Measurements from ENCODE around the gene TXNRD2.

TXNRD2 gene

GRCh38 chr22:19979712-19980493 lies 38.3 kb upstream of the TXNRD2 start:
- no peak overlapping the region for H3K4me3 ChIP-seq (ENCODE audit: control insufficient read depth, low read depth, low read length)
- no peak for DNase-seq (ENCODE audit: low read depth)
- TF ChIP-seq CTCF (conservative IDR thresholded peaks at IDR 0.05; ENCODE audit: control insufficient read depth, insufficient read depth, low read depth, low read length), result no peak

- no peak for TF ChIP-seq CTCF (conservative IDR thresholded peaks at IDR 0.05; ENCODE audit: control insufficient read depth, insufficient read depth, low read depth, low read length)
- H3K4me3 ChIP-seq (ENCODE audit: control insufficient read depth, low read depth, low read length), result no peak overlapping the region
- DNase-seq (ENCODE audit: low read depth), result no peak
Observed at GRCh38 chr22:19978748-19979147, 37.1 kb upstream of the TXNRD2 start.

GRCh38 chr22:19977296-19978243 lies 36.0 kb upstream of the TXNRD2 start:
- no peak for TF ChIP-seq CTCF (conservative IDR thresholded peaks at IDR 0.05; ENCODE audit: control insufficient read depth, insufficient read depth, low read depth, low read length)

DNA sequence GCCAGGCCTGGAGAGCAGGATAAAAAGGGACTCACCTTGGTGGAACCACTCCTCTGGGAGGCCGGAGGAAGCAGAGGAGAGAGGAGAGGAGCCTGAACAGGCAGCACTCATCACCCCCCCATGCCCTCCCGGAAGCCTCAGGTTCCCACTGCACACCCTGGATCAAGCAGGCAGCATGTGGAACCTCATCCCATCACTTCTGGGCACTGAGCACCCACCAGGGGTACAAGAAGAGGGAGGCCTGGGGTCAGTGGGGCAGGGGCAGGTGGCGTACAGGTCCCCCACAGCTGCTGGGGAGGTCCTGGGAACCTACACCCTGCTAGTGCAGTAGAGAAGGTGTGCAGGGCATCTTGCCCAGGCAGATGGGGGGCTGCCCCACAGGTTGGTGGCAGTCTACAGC lies 35.1 kb upstream of the TXNRD2 start:
- DNase-seq (ENCODE audit: low read depth), result no peak
- TF ChIP-seq CTCF (conservative IDR thresholded peaks at IDR 0.05; ENCODE audit: control insufficient read depth, insufficient read depth, low read depth, low read length), result no peak
- no peak overlapping the region for H3K4me3 ChIP-seq (ENCODE audit: control insufficient read depth, low read depth, low read length)

More at GRCh38 chr22:19977296-19978243, 36.0 kb upstream of the TXNRD2 start:
- no peak for DNase-seq (ENCODE audit: low read depth)
- H3K4me3 ChIP-seq (ENCODE audit: control insufficient read depth, low read depth, low read length), result no peak overlapping the region

DNA sequence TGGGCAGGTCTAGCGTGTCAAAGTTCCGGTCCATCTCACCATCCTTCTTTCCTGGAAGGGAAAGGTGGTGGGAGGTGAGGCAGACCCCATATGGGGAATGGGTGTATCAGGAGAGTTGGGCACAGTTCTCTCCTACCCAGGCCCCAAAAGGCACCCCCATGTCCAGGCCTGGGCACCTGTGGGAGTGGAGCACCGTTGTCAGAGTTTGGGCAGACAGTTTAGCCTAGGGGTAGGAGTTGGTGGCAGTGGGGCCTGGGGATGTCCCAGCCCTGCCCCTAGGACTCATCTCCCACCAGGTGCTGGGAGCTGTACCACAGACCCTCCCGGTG lies 34.1 kb upstream of the TXNRD2 start:
- TF ChIP-seq CTCF (conservative IDR thresholded peaks at IDR 0.05; ENCODE audit: control insufficient read depth, insufficient read depth, low read depth, low read length), result no peak
- H3K4me3 ChIP-seq (ENCODE audit: control insufficient read depth, low read depth, low read length), result no peak overlapping the region
- no peak for DNase-seq (ENCODE audit: low read depth)

DNA sequence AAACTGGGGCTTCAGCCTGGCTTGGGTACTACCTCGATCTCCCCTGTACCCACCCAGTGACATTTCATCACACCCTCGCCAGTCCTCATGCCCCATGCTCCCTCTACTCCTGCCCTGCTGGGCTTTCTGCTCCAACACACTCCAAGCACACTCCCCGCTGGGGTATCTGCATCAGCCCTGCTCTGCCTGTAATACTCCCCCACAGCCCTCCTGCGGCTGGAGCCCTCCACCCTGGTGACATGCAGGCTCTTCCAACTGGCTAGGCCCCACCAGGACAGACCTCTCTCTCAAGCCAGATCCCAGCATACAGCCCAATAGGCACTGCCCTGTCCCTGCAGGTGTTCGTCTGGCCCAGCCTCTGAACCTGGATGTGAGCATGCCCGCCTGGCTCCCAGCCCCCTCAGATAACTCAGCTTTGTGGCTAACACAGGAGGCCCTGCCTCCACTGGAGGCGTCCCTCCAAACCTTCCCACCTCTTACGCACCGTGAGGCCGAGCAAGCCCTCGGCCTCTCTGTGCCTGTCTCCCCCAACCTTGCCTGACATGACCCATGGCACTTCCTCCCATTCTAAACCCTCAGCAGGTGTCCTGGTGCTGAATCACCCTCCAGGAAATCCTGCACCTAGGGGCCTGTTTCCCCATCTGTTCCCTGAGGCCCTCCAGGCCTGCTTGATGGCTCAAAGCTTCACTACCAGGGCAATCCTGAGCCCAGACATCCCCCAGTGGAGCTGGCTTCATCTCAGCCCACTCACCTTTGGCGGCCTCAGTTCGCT lies 33.5 kb upstream of the TXNRD2 start:
- DNase-seq (ENCODE audit: low read depth), result no peak
- H3K4me3 ChIP-seq (ENCODE audit: control insufficient read depth, low read depth, low read length), result no peak overlapping the region
- no peak for TF ChIP-seq CTCF (conservative IDR thresholded peaks at IDR 0.05; ENCODE audit: control insufficient read depth, insufficient read depth, low read depth, low read length)
